NT2/D1 (cell line): ENCODE results near the gene SLC1A7.

ENCODE experiments used
- YY1 ChIP-seq: IDR thresholded peaks from 2 replicates; pipeline ENCODE4 v1.6.1; 2011; ENCODE audit not compliant: insufficient read length, insufficient read depth
- ZNF274 ChIP-seq: IDR thresholded peaks from 2 replicates; pipeline ENCODE4 v1.6.1; 2011; ENCODE audit warnings: mild to moderate bottlenecking, low read depth, low read length

DNA sequence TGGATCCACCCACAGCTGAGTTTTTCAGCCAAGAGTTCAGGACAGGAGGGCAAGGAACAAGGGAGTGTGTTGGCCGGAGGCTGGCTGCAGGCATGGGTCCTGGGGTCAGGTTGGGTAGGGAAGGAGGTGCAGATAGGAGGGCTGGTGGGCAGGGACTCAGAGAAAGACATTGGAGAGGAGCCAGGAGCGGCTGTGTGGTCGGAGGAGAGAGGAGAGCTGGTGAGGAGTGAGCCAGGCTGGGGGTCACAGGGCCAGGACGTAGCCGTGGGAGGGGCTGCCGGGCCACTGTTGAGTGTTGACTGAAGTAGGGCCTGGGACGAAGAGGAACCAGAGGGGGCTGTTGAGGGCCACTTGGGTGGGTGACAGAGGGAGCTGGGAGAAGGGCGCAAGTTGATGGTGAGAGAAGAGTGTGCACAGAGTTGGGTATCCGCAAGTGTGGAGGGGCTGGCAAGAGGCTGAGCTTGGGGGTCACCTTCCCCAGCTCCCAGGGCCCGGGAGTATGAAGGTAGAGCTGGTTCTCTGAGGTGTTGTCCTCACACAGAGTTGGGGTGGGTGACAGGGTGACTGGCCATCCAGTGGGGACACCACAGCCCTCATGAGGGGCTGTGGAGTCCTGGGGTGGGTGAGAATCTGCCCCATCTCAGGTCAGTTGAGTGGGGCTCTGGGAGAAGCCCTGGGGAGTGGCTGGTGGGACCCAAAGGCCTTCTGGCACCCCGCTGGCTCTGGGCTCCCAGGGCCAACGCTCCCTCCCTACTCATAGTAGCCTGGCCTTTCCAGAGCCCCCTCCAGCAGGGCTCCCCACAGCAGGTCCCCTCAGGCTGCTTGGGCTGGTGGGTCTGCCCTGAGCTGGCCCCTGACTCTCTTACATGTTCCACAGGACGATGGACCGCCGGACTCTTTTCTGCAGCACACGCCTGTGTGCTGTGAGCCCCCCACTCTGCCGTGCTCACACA, 58.5 kb downstream of the SLC1A7 start:
- TF ChIP-seq YY1 (no peak), ZNF274 (no peak)
